ENCODE data around the gene COLEC11.

The COLEC11 gene

GRCh38 chr2:3637692-3638455, 43.0 kb downstream of the COLEC11 start:
- FAIRE-seq (no peak), DNase-seq (ENCODE audit: insufficient read length) (no peak)
- TF ChIP-seq POLR2A (IDR thresholded peaks at IDR 0.05; ENCODE audit: low read depth, low read length) (no peak), TAF1 (IDR thresholded peaks at IDR 0.05; ENCODE audit: borderline replicate concordance, low read depth, low read length) (no peak), POLR2AphosphoS5 (IDR thresholded peaks at IDR 0.05; ENCODE audit: low read depth, low read length) (no peak)

- FAIRE-seq (no peak), DNase-seq (ENCODE audit: insufficient read length) (no peak)
- TF ChIP-seq POLR2AphosphoS5 (IDR thresholded peaks at IDR 0.05; ENCODE audit: low read depth, low read length) (no peak), TAF1 (IDR thresholded peaks at IDR 0.05; ENCODE audit: borderline replicate concordance, low read depth, low read length) (no peak), POLR2A (IDR thresholded peaks at IDR 0.05; ENCODE audit: low read depth, low read length) (no peak)
Measured at GRCh38 chr2:3638456-3638810, 43.5 kb downstream of the COLEC11 start.

- TF ChIP-seq TAF1 (IDR thresholded peaks at IDR 0.05; ENCODE audit: borderline replicate concordance, low read depth, low read length) (no peak), POLR2AphosphoS5 (IDR thresholded peaks at IDR 0.05; ENCODE audit: low read depth, low read length) (no peak), POLR2A (IDR thresholded peaks at IDR 0.05; ENCODE audit: low read depth, low read length) (no peak)
- no peak for FAIRE-seq
- DNase-seq (ENCODE audit: insufficient read length): no peak
Measured at GRCh38 chr2:3639015-3639630, 44.2 kb downstream of the COLEC11 start.

GRCh38 chr2:3639653-3640052, 44.7 kb downstream of the COLEC11 start:
- no peak for FAIRE-seq
- TF ChIP-seq POLR2A (IDR thresholded peaks at IDR 0.05; ENCODE audit: low read depth, low read length): no peak
- no peak for TF ChIP-seq TAF1 (IDR thresholded peaks at IDR 0.05; ENCODE audit: borderline replicate concordance, low read depth, low read length)
- TF ChIP-seq POLR2AphosphoS5 (IDR thresholded peaks at IDR 0.05; ENCODE audit: low read depth, low read length): no peak
- no peak for DNase-seq (ENCODE audit: insufficient read length)

- no peak for FAIRE-seq
Measured at GRCh38 chr2:3641181-3641580, 46.3 kb downstream of the COLEC11 start.

GRCh38 chr2:3641841-3642421, 47.0 kb downstream of the COLEC11 start:
- TF ChIP-seq TAF1 (IDR thresholded peaks at IDR 0.05; ENCODE audit: borderline replicate concordance, low read depth, low read length) (no peak), POLR2AphosphoS5 (IDR thresholded peaks at IDR 0.05; ENCODE audit: low read depth, low read length) (no peak), POLR2A (IDR thresholded peaks at IDR 0.05; ENCODE audit: low read depth, low read length) (no peak)
- no peak for DNase-seq (ENCODE audit: insufficient read length)
- no peak for FAIRE-seq

More at GRCh38 chr2:3641181-3641580, 46.3 kb downstream of the COLEC11 start:
- TF ChIP-seq POLR2A (IDR thresholded peaks at IDR 0.05; ENCODE audit: low read depth, low read length) (no peak), TAF1 (IDR thresholded peaks at IDR 0.05; ENCODE audit: borderline replicate concordance, low read depth, low read length) (no peak), POLR2AphosphoS5 (IDR thresholded peaks at IDR 0.05; ENCODE audit: low read depth, low read length) (no peak)
- no peak for DNase-seq (ENCODE audit: insufficient read length)

- FAIRE-seq: no peak
- no peak for DNase-seq (ENCODE audit: insufficient read length)
- TF ChIP-seq TAF1 (IDR thresholded peaks at IDR 0.05; ENCODE audit: borderline replicate concordance, low read depth, low read length) (no peak), POLR2A (IDR thresholded peaks at IDR 0.05; ENCODE audit: low read depth, low read length) (no peak), POLR2AphosphoS5 (IDR thresholded peaks at IDR 0.05; ENCODE audit: low read depth, low read length) (no peak)
Measured at GRCh38 chr2:3642521-3643215, 47.8 kb downstream of the COLEC11 start.

GRCh38 chr2:3643371-3644245, 48.7 kb downstream of the COLEC11 start:
- DNase-seq (ENCODE audit: insufficient read length): no peak
- no peak for TF ChIP-seq POLR2AphosphoS5 (IDR thresholded peaks at IDR 0.05; ENCODE audit: low read depth, low read length)
- no peak for TF ChIP-seq POLR2A (IDR thresholded peaks at IDR 0.05; ENCODE audit: low read depth, low read length)
- TF ChIP-seq TAF1 (IDR thresholded peaks at IDR 0.05; ENCODE audit: borderline replicate concordance, low read depth, low read length): no peak
- FAIRE-seq: no peak

- no peak for TF ChIP-seq POLR2A (IDR thresholded peaks at IDR 0.05; ENCODE audit: low read depth, low read length)
- TF ChIP-seq POLR2AphosphoS5 (IDR thresholded peaks at IDR 0.05; ENCODE audit: low read depth, low read length): no peak
- no peak for TF ChIP-seq TAF1 (IDR thresholded peaks at IDR 0.05; ENCODE audit: borderline replicate concordance, low read depth, low read length)
- FAIRE-seq (no peak), DNase-seq (ENCODE audit: insufficient read length) (no peak)
Measured at GRCh38 chr2:3644246-3644525, 49.3 kb downstream of the COLEC11 start.

GRCh38 chr2:3644891-3645605, 50.1 kb downstream of the COLEC11 start:
- FAIRE-seq (no peak), DNase-seq (ENCODE audit: insufficient read length) (no peak)
- TF ChIP-seq POLR2AphosphoS5 (IDR thresholded peaks at IDR 0.05; ENCODE audit: low read depth, low read length): no peak
- no peak for TF ChIP-seq TAF1 (IDR thresholded peaks at IDR 0.05; ENCODE audit: borderline replicate concordance, low read depth, low read length)
- no peak for TF ChIP-seq POLR2A (IDR thresholded peaks at IDR 0.05; ENCODE audit: low read depth, low read length)

Data from GM12892 (cell line).